K562 (cell line): ENCODE measurements around the gene THSD8. TPM values are rescaled to one million over a fixed set of nuclear protein-coding genes. Genes with fewer than 3 reads are reported as not detected.

Source experiments
- CBX5 ChIP-seq: IDR thresholded peaks from 2 replicates; pipeline ENCODE4 v1.6.1; 2014; ENCODE audit warnings: low read depth, borderline replicate concordance
- ELF4 ChIP-seq: fragments of 450-650 bp; formaldehyde crosslinking; IDR thresholded peaks from 2 replicates; pipeline ENCODE4 v1.4.0; 2022; ENCODE audit warnings: missing genetic modification characterization
- EP300 ChIP-seq: IDR thresholded peaks from 2 replicates; pipeline ENCODE4 v1.6.1; 2012; ENCODE audit warnings: low read length, improper control_type of control experiment
- HCFC1 ChIP-seq: IDR thresholded peaks from 2 replicates; pipeline ENCODE4 v1.6.1; 2012; ENCODE audit warnings: low read depth, low read length, improper control_type of control experiment
- HNRNPL ChIP-seq: fragments of 200-400 bp; formaldehyde crosslinking; IDR thresholded peaks from 2 replicates; pipeline ENCODE4 v1.6.1; 2017; ENCODE audit warnings: low read depth, mild to moderate bottlenecking, low read length
- HNRNPUL1 ChIP-seq: fragments of 200-400 bp; formaldehyde crosslinking; IDR thresholded peaks from 2 replicates; pipeline ENCODE4 v1.6.1; 2017; ENCODE audit warnings: low read length
- HSF4 ChIP-seq: fragments of 250-450 bp; sonication (Bioruptor Pico); IDR thresholded peaks from 2 replicates; pipeline ENCODE4 v2.1.2; 2022; ENCODE audit warnings: mild to moderate bottlenecking, moderate library complexity, borderline replicate concordance
- IFI16 ChIP-seq: fragments of 250-450 bp; sonication (Bioruptor Pico); IDR thresholded peaks from 2 replicates; pipeline ENCODE4 v2.1.2; 2022; ENCODE audit warnings: mild to moderate bottlenecking, inconsistent platforms
- KDM2B ChIP-seq: fragments of 250-450 bp; sonication (Bioruptor Pico); IDR thresholded peaks from 2 replicates; pipeline ENCODE4 v1.8.0; 2021; ENCODE audit warnings: mild to moderate bottlenecking, moderate library complexity
- KHSRP ChIP-seq: fragments of 450-650 bp; IDR thresholded peaks from 2 replicates; pipeline ENCODE4 v1.6.1; 2017
- NFE2 ChIP-seq: IDR thresholded peaks from 2 replicates; pipeline ENCODE4 v1.6.1; 2014; ENCODE audit warnings: antibody characterized with exemption, low read depth
- PCBP2 ChIP-seq: fragments of 200-400 bp; formaldehyde crosslinking; IDR thresholded peaks from 2 replicates; pipeline ENCODE4 v1.6.1; 2018; ENCODE audit warnings: low read length, low read depth, mild to moderate bottlenecking, moderate library complexity; ENCODE audit not compliant: poor library complexity, severe bottlenecking
- PRMT5 ChIP-seq: sonication (generic); formaldehyde crosslinking; IDR thresholded peaks from 2 replicates; pipeline ENCODE4 v1.5.0; 2020; ENCODE audit warnings: missing genetic modification reagents
- RBM14 ChIP-seq: fragments of 200-400 bp; formaldehyde crosslinking; IDR thresholded peaks from 2 replicates; pipeline ENCODE4 v1.6.1; 2018; ENCODE audit warnings: low read depth, mild to moderate bottlenecking, low read length, moderate library complexity, borderline replicate concordance; ENCODE audit not compliant: insufficient read depth
- RHOXF2B ChIP-seq: fragments of 250-450 bp; sonication (Bioruptor Pico); conservative IDR thresholded peaks from 2 replicates; pipeline ENCODE4 v1.5.1; 2021
- SLC30A9 ChIP-seq: fragments of 250-450 bp; sonication (Bioruptor Pico); IDR thresholded peaks from 2 replicates; pipeline ENCODE4 v1.8.0; 2022; ENCODE audit warnings: mild to moderate bottlenecking, moderate library complexity
- SMARCB1 ChIP-seq: IDR thresholded peaks from 2 replicates; pipeline ENCODE4 v1.6.1; 2011; ENCODE audit warnings: improper control_type of control experiment, low read depth; ENCODE audit not compliant: insufficient read length
- TCF3 ChIP-seq: sonication (generic); formaldehyde crosslinking; IDR thresholded peaks from 2 replicates; pipeline ENCODE4 v1.4.0; 2020; ENCODE audit warnings: mild to moderate bottlenecking, missing genetic modification reagents
- ZNF583 ChIP-seq: fragments of 250-450 bp; sonication (Bioruptor Pico); IDR thresholded peaks from 2 replicates; pipeline ENCODE4 v1.4.0; 2020
- ZNF696 ChIP-seq: fragments of 250-450 bp; sonication (Bioruptor Pico); conservative IDR thresholded peaks from 2 replicates; pipeline ENCODE4 v1.4.0; 2020; ENCODE audit warnings: mild to moderate bottlenecking, moderate library complexity
- polyA plus RNA-seq, 8 experiments: library from polyadenylated mRNA; depleted of rRNA in 4 of 8; stranded (reverse) in 5 of 8; unstranded in 3 of 8; fragments of >200 nt; fragmentation: Nextera tagmentation in 2 of 8; fragmentation: Illumina TruSeq in 1 of 8; extraction: Ambion mirVana in 2 of 8; extraction: Trizol in 1 of 8; gene quantifications; 2 replicates each; pipeline versions ENCODE4 v1.2.1 to v1.2.3, GENCODE V29; 2011 to 2014; ENCODE audit warnings: inconsistent platforms in 1 of 8, missing spikeins in 1 of 8
- total RNA-seq, 7 experiments: library from RNA; depleted of rRNA in 6 of 7; stranded (reverse); fragments of >200 nt in 6 of 7; fragmentation: Illumina TruSeq in 2 of 7; extraction: Trizol in 2 of 7; gene quantifications; 2 replicates each; pipeline versions ENCODE4 v1.2.1 to v1.2.3, GENCODE V29; 2011 to 2021; ENCODE audit warnings: low replicate concordance in 1 of 7
- TF ChIP-seq, protein P1 (sequence below): IDR thresholded peaks from 2 replicates; pipeline ENCODE4 v1.6.1; 2011; ENCODE audit not compliant: insufficient read length; ENCODE audit errors: extremely low read depth
- TF ChIP-seq, protein P2 (sequence below): fragments of 450-650 bp; formaldehyde crosslinking; IDR thresholded peaks from 2 replicates; pipeline ENCODE4 v1.4.0; 2020; ENCODE audit warnings: mild to moderate bottlenecking, mixed read lengths
- TF ChIP-seq, protein P3 (sequence below): sonication (generic); formaldehyde crosslinking; IDR thresholded peaks from 2 replicates; pipeline ENCODE4 v1.8.1; 2023; ENCODE audit warnings: mild to moderate bottlenecking, missing genetic modification reagents

Gene THSD8
- total and polyA plus RNA-seq, 9 of the 15 experiments (the other 6 are each of a cell fraction or from before 2014, with no cell fraction given), result 8.4 to 42.4 (median 19.9) TPM; not detected in 2

DNA sequence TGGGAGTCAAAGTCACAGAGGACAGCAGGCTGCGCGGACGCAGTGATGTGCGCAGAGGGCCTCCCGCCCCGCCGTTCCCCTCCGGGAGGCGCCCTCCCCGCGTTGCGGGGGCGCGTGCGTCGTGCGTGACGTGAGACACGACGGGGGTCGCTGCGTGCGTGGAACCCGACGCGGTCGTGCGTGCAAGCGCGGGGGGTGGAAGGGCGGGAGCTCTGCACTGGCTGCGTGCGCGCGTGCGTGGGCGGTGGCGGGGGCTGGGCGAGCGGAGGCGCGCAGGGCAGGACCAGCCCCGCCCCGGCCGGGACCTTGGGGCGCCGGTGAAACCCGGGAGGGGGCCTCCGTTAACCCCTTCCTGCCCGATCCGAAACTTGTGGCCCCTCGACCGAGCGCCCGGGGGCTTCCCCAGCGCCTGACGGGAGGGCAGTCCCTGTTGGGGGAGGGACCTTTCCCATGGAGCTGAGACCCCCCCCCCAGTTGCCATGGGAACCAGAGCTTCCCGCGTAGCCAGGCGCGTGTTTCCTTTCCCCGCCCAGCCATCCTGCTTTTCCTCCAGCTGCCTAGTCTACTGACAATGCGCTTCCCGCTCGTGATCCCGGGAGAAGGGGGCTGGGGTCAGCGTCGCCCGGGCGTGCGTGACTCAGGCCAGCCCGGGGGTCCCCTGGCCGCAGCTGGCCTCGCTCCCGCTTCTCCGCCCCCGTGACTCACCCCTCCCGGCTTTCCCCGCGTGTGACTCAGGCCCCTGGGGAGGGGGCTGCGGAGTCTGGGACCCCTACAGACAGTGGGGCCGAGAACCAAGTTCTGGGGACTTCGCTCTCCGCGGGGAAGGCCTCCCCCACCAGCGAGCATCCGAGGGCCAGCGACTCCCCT is 19.2 kb upstream of the THSD8 start (continued):
- TF ChIP-seq, protein P1, sequence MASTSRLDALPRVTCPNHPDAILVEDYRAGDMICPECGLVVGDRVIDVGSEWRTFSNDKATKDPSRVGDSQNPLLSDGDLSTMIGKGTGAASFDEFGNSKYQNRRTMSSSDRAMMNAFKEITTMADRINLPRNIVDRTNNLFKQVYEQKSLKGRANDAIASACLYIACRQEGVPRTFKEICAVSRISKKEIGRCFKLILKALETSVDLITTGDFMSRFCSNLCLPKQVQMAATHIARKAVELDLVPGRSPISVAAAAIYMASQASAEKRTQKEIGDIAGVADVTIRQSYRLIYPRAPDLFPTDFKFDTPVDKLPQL, result no peak
- TF ChIP-seq EP300, result peak; percentile 39; the same call in 1 of the 2 replicates
- TF ChIP-seq SMARCB1, result no peak
- peak; percentile 81 for TF ChIP-seq HNRNPL
- TF ChIP-seq KHSRP, result no peak
- no peak for TF ChIP-seq HNRNPUL1
- TF ChIP-seq, protein P2, sequence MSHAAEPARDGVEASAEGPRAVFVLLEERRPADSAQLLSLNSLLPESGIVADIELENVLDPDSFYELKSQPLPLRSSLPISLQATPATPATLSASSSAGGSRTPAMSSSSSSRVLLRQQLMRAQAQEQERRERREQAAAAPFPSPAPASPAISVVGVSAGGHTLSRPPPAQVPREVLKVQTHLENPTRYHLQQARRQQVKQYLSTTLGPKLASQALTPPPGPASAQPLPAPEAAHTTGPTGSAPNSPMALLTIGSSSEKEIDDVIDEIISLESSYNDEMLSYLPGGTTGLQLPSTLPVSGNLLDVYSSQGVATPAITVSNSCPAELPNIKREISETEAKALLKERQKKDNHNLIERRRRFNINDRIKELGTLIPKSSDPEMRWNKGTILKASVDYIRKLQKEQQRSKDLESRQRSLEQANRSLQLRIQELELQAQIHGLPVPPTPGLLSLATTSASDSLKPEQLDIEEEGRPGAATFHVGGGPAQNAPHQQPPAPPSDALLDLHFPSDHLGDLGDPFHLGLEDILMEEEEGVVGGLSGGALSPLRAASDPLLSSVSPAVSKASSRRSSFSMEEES, result no peak
- TF ChIP-seq, protein P3, sequence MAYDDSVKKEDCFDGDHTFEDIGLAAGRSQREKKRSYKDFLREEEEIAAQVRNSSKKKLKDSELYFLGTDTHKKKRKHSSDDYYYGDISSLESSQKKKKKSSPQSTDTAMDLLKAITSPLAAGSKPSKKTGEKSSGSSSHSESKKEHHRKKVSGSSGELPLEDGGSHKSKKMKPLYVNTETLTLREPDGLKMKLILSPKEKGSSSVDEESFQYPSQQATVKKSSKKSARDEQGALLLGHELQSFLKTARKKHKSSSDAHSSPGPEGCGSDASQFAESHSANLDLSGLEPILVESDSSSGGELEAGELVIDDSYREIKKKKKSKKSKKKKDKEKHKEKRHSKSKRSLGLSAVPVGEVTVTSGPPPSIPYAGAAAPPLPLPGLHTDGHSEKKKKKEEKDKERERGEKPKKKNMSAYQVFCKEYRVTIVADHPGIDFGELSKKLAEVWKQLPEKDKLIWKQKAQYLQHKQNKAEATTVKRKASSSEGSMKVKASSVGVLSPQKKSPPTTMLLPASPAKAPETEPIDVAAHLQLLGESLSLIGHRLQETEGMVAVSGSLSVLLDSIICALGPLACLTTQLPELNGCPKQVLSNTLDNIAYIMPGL (CRISPR knock-in tag), result no peak
- no peak for TF ChIP-seq PRMT5 (CRISPR knock-in tag)
- no peak for TF ChIP-seq IFI16 (CRISPR knock-in tag)
- TF ChIP-seq HSF4 (CRISPR knock-in tag), result no peak
- no peak for TF ChIP-seq ELF4 (CRISPR knock-in tag)
- no peak for TF ChIP-seq HCFC1
- 0 out of 2 replicates have a peak, but pooled peaks have one; percentile 65 for TF ChIP-seq ZNF583 (CRISPR knock-in tag)
- TF ChIP-seq ZNF696, result no peak
- TF ChIP-seq RBM14, result no peak
- no peak for TF ChIP-seq SLC30A9
- no peak for TF ChIP-seq NFE2
- TF ChIP-seq TCF3, result peak; percentile 52; the same call in 1 of the 2 replicates
- peak; percentile 49; the same call in 1 of the 2 replicates for TF ChIP-seq KDM2B (CRISPR knock-in tag)
- TF ChIP-seq RHOXF2B (CRISPR knock-in tag), result no peak
- no peak for TF ChIP-seq PCBP2
- TF ChIP-seq CBX5, result no peak; the same call in 1 of the 2 replicates
